ENCODE results near the gene KIF11.

GRCh38 chr10:92550924-92551323 is 42.0 kb upstream of the KIF11 start:
- TF ChIP-seq, protein P1, sequence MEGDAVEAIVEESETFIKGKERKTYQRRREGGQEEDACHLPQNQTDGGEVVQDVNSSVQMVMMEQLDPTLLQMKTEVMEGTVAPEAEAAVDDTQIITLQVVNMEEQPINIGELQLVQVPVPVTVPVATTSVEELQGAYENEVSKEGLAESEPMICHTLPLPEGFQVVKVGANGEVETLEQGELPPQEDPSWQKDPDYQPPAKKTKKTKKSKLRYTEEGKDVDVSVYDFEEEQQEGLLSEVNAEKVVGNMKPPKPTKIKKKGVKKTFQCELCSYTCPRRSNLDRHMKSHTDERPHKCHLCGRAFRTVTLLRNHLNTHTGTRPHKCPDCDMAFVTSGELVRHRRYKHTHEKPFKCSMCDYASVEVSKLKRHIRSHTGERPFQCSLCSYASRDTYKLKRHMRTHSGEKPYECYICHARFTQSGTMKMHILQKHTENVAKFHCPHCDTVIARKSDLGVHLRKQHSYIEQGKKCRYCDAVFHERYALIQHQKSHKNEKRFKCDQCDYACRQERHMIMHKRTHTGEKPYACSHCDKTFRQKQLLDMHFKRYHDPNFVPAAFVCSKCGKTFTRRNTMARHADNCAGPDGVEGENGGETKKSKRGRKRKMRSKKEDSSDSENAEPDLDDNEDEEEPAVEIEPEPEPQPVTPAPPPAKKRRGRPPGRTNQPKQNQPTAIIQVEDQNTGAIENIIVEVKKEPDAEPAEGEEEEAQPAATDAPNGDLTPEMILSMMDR (IDR thresholded peaks at IDR 0.05 in 8 of 11, conservative IDR thresholded peaks at IDR 0.05 in 3 of 11): no peak
- TF ChIP-seq POLR2AphosphoS5 (IDR thresholded peaks at IDR 0.05): no peak
